Measurements from ENCODE around the gene GPSM1.
A peak's percentile ranks its signal among the peaks of the same experiment; 100 is the strongest.

GPSM1 gene

DNA sequence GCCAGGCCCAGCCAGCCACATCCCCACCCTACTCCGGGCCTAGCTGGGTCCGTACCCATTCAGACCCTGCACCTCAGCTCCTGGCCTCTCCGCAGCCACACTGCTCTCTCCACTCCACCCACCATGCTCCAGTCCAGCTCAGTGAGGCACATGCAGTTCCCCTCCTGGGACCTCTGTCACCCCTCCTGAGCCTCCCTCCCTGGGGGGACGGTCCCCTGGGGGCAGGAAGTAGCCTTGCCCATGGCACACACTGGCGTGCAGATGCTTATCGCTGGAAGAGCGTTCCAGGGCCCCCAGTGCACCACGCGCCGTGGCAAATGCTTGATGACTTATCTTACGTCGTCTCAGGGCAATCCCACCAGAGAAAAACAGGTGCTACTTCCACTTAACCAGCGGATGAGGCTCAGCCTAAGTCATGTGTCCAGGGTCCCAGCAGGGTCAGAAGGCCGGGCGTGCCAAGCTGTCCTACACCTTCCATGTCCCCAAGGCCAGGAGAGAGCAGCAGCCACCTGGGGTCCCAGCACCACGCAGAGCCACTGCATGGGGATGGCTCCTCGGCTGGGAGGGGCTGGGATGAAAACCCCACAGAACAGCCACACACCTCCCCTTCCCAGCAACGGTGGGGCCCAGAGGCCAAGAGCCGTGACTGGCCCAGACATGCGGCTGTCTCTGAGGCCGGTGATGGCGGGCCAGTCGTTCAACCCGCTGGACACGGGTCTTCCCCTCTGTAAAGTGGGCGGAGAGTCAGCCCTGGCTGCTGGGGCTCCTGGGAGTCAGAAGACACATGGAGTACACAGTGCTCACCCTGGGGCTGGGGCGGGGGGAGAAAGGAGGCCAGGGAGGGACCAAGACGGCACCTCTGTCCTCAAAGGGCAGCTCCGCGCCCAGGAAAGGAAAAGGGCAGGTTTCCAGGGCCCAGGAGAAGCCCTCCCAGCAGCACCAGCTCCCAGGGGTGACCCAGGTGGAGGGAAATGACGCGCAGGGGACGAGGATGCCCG, 20.8 kb upstream of the GPSM1 start:
- no peak overlapping the region for H3K27ac Mint-ChIP-seq
- H3K9me3 Mint-ChIP-seq, result no peaks in the 10 kb centered on the region
- no peak overlapping the region for H3K4me3 Mint-ChIP-seq
- peaks cover 7% of the 10 kb centered on the region for H3K27me3 Mint-ChIP-seq
- no peaks in the 10 kb centered on the region for H3K36me3 Mint-ChIP-seq (ENCODE audit: low read depth)
- no peak for DNase-seq
- no peaks in the 10 kb centered on the region for H3K4me1 Mint-ChIP-seq (ENCODE audit: low read depth)

DNA sequence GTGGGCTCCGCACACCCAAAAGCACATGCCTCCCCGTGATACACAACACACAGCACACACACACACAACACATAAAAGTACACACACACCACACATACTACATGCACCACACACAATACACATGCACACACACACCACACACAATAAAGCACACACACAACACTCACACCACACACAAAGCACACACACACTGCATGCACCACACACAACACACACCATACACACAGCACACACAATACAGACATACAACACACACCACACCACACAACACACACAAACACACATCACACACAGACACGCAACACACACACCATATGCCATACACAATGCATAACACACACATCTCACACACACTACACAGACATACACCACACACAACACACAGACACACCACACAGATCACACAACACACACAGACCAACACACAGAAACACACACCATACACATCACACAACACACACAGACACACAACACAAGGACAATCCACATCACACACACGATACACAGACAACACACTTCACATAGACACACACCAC, 20.1 kb upstream of the GPSM1 start:
- no peaks in the 10 kb centered on the region for H3K36me3 Mint-ChIP-seq (ENCODE audit: low read depth)
- DNase-seq, result no peak
- no peak overlapping the region for H3K27ac Mint-ChIP-seq
- no peaks in the 10 kb centered on the region for H3K9me3 Mint-ChIP-seq
- H3K27me3 Mint-ChIP-seq, result peaks cover 7% of the 10 kb centered on the region
- H3K4me1 Mint-ChIP-seq (ENCODE audit: low read depth), result no peaks in the 10 kb centered on the region
- no peak overlapping the region for H3K4me3 Mint-ChIP-seq

DNA sequence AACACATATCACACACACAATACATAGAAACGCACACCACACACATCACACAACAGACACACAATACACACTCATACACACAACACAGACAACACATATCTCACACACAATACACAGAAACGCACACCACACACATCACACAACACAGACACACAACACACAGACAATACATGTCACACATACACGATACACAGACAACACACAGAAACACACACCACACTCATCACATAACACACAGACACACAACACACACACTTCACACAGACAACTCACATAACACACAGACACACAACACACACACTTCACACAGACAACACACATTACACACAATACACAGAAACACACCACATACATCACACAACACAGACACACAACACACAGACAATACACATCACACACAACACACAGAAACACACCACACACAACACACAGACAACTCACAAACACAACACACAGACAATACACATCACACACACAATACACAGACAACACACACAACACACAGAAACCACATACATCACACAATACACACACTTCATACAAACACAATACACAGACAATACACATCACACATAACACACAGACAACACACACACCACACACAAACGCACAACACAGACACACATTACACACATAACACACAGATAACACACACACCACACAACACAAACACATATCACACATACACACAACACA, 19.2 kb upstream of the GPSM1 start:
- H3K4me3 Mint-ChIP-seq, result no peak overlapping the region
- H3K27me3 Mint-ChIP-seq, result peaks cover 7% of the 10 kb centered on the region
- no peak overlapping the region for H3K27ac Mint-ChIP-seq
- no peaks in the 10 kb centered on the region for H3K4me1 Mint-ChIP-seq (ENCODE audit: low read depth)
- no peaks in the 10 kb centered on the region for H3K36me3 Mint-ChIP-seq (ENCODE audit: low read depth)
- no peaks in the 10 kb centered on the region for H3K9me3 Mint-ChIP-seq
- DNase-seq, result no peak

DNA sequence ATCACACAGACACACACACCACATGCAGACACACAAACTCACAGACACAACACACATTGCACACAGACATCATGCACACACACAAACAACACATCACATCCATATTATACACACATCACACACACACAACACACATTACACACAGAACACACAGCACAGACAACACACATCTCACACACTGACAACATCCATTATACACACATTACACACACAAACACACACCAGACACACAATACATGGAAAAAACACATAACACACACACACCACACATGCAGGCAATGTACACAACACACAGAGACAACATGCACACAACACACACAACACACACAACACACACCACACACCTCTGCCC, 18.7 kb upstream of the GPSM1 start:
- Mint-ChIP-seq H3K27ac (no peak overlapping the region), H3K27me3 (peaks cover 7% of the 10 kb centered on the region), H3K36me3 (ENCODE audit: low read depth) (no peaks in the 10 kb centered on the region)

DNA sequence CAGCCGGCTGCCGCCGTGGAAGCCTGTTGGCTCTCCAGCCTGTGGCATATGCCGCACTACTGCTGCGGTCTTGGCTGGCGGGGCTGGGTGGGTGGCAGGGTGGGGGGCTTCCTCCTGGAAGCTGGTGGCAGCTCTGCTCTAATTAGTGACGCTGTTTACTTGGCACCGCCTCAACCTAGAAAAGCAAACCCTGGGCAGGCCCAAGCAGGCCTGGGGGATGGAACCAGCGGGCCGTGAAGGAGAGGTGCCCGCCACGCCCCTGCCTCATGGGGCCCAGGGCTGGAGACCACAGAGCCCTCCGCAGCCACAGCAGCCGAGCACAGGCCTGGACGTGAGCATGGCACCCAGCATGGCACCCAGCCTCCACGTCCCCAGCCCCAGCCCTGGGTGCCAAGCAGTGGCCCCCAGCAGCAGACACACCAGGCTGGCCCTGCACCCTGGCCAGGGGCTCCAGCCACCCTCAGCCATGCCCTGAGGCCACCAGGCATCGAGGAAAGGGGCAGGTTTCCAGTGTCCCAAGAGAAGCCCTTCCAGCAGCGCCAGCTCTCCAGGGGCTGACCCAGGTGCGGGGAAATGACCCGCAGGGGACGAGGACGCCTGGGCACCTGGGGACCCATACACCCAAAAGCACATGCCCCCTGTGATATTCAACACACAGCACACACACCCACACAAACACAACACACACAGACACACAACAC, 18.1 kb upstream of the GPSM1 start:
- H3K36me3 Mint-ChIP-seq (ENCODE audit: low read depth), result no peaks in the 10 kb centered on the region
- H3K27me3 Mint-ChIP-seq, result peaks cover 7% of the 10 kb centered on the region
- no peaks in the 10 kb centered on the region for H3K4me1 Mint-ChIP-seq (ENCODE audit: low read depth)
- no peak for DNase-seq
- H3K27ac Mint-ChIP-seq, result no peak overlapping the region
- H3K9me3 Mint-ChIP-seq, result no peaks in the 10 kb centered on the region
- H3K4me3 Mint-ChIP-seq, result no peak overlapping the region

More for the DNA sequence above, 18.7 kb upstream of the GPSM1 start:
- Mint-ChIP-seq H3K9me3 (no peaks in the 10 kb centered on the region), H3K4me1 (ENCODE audit: low read depth) (no peaks in the 10 kb centered on the region), H3K4me3 (no peak overlapping the region)
- DNase-seq, result no peak

DNA sequence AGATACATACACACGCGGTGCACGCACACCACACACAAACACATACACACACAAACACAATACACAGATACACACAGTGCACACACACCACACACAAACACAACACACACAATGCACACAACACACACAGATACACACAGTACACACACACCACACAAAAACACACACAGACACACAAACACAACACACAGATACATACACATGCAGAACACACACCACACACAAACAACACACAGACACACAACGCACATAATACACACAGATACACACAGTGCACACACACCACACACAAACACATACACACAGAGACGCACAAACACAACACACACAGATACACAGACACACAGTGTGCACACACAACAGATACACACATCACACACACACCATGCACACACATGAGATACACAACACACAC, 17.5 kb upstream of the GPSM1 start:
- peaks cover 7% of the 10 kb centered on the region for H3K27me3 Mint-ChIP-seq
- H3K36me3 Mint-ChIP-seq (ENCODE audit: low read depth), result no peaks in the 10 kb centered on the region
- no peaks in the 10 kb centered on the region for H3K4me1 Mint-ChIP-seq (ENCODE audit: low read depth)
- no peak overlapping the region for H3K4me3 Mint-ChIP-seq
- peaks cover 5% of the 10 kb centered on the region for H3K9me3 Mint-ChIP-seq
- H3K27ac Mint-ChIP-seq, result no peak overlapping the region
- DNase-seq, result no peak

DNA sequence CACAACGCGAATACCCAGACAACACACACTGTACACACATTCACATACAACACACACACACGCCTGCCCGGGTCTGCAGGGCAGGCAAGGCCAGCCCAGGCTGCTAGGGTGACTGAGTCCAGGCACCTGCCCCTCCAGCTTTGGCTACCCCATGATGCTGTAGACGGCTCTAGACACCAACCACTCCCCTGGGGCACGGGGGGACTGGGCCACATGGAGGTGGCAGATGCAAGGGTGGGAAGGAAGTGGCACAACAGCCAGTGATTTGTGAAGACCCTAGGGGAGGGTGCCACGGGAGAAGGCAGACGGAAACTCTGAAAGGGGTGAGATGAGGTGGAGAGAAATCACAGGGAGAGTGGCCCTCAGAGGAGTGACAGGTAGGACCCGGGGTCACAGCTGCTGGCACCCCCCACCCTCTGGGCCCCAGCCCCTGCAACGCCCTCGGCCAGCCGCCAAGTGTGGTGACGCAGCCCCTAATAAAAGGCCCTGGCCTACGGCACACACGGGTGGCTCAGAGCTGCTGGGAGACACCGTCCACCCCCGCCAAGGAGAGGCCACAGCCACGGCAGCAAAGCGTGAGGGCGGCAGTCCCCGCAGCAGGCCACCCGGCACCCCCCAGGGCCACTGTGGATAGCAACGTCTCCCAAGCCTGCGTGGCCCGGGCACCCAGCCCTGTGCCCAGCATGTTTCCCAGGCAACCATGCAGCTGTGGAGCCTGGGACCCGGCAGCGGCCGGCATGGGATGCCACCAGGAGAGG, 16.9 kb upstream of the GPSM1 start:
- H3K27me3 Mint-ChIP-seq, result peaks cover 6% of the 10 kb centered on the region
- no peak for DNase-seq
- H3K9me3 Mint-ChIP-seq, result peaks cover 10% of the 10 kb centered on the region
- H3K27ac Mint-ChIP-seq, result no peak overlapping the region
- H3K4me3 Mint-ChIP-seq, result no peak overlapping the region
- no peaks in the 10 kb centered on the region for H3K36me3 Mint-ChIP-seq (ENCODE audit: low read depth)
- no peaks in the 10 kb centered on the region for H3K4me1 Mint-ChIP-seq (ENCODE audit: low read depth)

DNA sequence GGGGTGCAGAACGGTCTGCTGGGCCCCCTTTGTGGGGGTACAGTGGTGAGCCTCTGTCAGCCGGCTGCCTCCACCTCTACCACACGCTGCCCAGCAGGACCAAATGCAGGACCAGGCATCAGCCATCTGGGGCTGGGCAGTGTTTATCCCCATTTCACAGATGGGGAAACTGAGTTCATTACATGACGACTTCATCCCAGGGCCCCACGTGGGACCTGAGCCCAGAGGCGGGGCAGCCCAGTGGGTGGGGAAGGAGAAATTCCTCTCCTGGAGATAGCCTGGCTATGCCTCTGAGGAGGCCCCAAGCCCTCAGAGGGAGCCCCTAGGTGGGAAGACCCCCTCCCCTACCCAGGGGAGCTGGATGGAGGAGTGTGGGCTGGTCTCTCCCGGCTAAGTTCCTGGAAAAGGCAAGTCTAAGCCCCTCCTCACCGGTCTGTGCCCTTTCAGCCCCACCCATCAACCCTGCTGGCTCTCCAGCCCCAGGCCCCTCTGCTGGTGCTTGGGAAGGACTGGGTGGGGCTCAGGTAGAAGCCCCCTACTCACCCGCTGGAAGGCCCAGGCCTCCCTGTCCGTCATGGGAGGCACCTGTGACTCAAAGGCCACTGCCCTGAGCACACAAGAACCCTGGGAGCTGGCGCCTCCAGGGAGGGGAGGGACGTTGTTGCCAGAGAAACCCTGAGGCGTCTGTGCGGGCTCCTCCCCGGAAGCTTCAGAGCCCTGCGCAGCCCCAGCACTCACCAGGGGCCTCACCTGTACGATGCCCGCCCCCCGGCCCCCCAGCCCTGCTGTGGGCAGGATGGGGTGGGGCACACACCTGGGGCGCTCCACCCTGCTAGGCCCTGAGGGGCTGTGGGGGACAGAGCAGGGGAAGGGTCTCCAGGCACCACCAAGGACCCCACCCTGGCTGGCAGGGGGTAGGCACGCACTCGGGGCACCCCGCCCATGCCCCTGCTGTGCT, 16.0 kb upstream of the GPSM1 start:
- Mint-ChIP-seq H3K4me3 (no peak overlapping the region), H3K36me3 (ENCODE audit: low read depth) (no peaks in the 10 kb centered on the region), H3K4me1 (ENCODE audit: low read depth) (no peaks in the 10 kb centered on the region), H3K27ac (no peak overlapping the region), H3K9me3 (peaks cover 14% of the 10 kb centered on the region), H3K27me3 (peaks cover 2% of the 10 kb centered on the region)
- DNase-seq, result no peak

DNA sequence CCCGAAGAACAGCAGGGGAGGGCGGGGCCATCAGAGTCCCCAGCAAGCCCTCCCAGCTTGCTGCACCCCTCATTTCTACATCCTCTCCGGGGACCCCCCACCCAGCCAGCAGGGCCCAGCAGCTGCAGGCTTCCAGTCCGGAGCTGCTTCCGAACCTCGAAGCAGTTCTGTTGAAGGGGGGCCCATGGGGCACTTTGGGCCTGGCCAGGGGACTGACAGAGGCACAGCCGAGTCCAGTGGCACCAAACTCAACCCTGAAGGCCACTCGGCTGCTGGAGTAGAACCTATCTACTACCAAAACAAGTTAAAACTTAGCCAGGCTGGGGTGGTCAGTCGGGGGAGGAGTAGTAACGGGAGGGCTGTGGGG, 15.3 kb upstream of the GPSM1 start:
- no peak for DNase-seq

DNA sequence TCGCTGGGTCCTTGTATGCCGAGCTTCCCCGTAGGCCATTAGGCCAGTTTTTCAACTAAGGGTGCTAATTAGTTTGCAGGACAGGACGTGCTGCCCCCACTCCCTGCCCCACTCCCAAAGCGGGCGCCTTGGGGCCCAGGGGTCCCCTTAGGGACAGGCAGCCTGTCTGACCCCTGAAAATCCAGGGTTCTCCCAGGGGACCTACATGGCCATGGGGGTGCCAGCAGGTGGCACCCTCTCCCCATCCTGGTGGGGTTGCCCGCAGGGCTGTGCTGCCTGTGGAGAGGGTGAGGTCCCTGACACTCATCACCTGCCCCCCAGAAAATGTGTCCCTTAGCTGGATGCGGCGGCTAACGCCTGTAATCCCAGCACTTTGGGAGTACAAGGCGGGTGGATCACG, 14.9 kb upstream of the GPSM1 start:
- no peaks in the 10 kb centered on the region for H3K4me1 Mint-ChIP-seq (ENCODE audit: low read depth)
- peak; percentile 63 for DNase-seq
- no peak overlapping the region for H3K27ac Mint-ChIP-seq
- H3K27me3 Mint-ChIP-seq, result no peaks in the 10 kb centered on the region
- H3K4me3 Mint-ChIP-seq, result no peak overlapping the region
- H3K36me3 Mint-ChIP-seq (ENCODE audit: low read depth), result no peaks in the 10 kb centered on the region
- H3K9me3 Mint-ChIP-seq, result peaks cover 14% of the 10 kb centered on the region

More for the DNA sequence above, 15.3 kb upstream of the GPSM1 start:
- Mint-ChIP-seq H3K9me3 (peaks cover 14% of the 10 kb centered on the region), H3K36me3 (ENCODE audit: low read depth) (no peaks in the 10 kb centered on the region), H3K4me3 (no peak overlapping the region), H3K4me1 (ENCODE audit: low read depth) (no peaks in the 10 kb centered on the region), H3K27ac (no peak overlapping the region), H3K27me3 (no peaks in the 10 kb centered on the region)

DNA sequence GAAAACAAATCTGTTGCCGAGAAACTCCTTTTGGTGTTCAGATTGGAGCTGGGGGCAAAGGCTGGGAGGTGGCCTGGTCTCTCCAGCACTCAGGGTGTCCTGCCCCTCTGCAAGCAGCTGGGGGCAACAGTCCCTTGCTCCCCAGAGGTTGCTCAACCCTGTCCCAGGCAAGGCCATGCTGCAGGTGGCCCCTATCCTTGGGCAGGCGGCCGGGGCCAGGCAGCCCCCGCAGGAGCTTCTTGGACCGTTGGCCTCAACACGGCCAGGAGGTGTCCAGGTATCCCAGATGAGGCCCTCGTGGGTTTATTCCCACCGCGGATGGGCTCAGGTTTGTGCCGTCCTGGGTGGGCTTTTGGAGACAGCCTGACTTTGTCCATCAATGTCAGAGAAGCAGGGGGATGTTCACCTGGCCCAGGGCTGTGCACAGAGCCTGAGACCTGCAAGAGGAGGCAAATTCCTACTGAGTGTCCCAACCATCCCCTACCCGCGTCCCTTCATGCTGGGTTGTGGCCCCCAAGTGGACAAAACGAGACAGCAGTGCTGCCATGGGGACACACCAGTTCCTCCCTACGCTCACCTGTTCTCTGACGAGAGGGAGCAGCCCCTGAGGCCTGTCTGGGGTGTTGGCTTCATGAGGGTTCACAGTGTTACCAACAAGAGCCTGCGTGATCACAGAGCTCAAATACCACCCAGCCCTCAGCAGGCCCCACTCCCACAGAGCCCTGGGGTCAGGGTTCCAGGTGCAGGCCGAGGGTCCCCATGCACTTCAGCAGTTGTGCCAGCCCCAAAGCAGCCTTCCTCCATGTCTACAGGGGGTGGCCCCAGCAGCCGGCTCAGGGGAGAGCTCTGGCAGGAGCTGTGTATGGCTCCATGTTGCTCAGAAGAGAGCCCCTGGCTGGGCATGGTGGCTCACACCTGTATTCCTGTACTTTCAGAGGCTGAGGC, 14.0 kb upstream of the GPSM1 start:
- H3K4me3 Mint-ChIP-seq, result no peak overlapping the region
- H3K4me1 Mint-ChIP-seq (ENCODE audit: low read depth), result no peaks in the 10 kb centered on the region
- H3K36me3 Mint-ChIP-seq (ENCODE audit: low read depth), result no peaks in the 10 kb centered on the region
- DNase-seq, result no peak
- no peak overlapping the region for H3K27ac Mint-ChIP-seq
- peaks cover 14% of the 10 kb centered on the region for H3K9me3 Mint-ChIP-seq
- H3K27me3 Mint-ChIP-seq, result no peaks in the 10 kb centered on the region

DNA sequence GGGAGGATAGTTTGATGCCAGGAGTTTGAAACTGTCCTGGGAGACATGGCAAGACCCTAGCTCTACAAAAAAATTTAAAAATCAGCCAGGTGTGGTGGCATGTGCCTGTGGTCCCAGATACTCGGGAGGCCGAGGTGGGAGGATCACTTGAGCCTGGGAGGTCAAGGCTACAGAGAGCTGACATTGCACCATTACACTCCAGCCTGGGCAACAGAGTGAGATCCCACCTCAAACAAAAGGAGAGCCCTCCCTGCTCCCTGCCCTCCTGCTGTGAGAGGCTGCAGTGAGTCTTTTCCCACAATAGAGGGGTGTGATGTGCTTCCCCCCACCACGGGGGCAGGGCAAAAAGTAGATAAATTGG, 13.3 kb upstream of the GPSM1 start:
- Mint-ChIP-seq H3K4me1 (ENCODE audit: low read depth) (no peaks in the 10 kb centered on the region), H3K36me3 (ENCODE audit: low read depth) (no peaks in the 10 kb centered on the region), H3K9me3 (peaks cover 14% of the 10 kb centered on the region), H3K4me3 (no peak overlapping the region), H3K27me3 (no peaks in the 10 kb centered on the region), H3K27ac (no peak overlapping the region)
- DNase-seq, result no peak

All from activated T-cell treated with anti-CD3 and anti-CD28 coated beads, Interleukin-2, amount 50 U/mL, for 24 hours (primary cell).